ENCODE data around the gene UMODL1.

UMODL1 gene

DNA sequence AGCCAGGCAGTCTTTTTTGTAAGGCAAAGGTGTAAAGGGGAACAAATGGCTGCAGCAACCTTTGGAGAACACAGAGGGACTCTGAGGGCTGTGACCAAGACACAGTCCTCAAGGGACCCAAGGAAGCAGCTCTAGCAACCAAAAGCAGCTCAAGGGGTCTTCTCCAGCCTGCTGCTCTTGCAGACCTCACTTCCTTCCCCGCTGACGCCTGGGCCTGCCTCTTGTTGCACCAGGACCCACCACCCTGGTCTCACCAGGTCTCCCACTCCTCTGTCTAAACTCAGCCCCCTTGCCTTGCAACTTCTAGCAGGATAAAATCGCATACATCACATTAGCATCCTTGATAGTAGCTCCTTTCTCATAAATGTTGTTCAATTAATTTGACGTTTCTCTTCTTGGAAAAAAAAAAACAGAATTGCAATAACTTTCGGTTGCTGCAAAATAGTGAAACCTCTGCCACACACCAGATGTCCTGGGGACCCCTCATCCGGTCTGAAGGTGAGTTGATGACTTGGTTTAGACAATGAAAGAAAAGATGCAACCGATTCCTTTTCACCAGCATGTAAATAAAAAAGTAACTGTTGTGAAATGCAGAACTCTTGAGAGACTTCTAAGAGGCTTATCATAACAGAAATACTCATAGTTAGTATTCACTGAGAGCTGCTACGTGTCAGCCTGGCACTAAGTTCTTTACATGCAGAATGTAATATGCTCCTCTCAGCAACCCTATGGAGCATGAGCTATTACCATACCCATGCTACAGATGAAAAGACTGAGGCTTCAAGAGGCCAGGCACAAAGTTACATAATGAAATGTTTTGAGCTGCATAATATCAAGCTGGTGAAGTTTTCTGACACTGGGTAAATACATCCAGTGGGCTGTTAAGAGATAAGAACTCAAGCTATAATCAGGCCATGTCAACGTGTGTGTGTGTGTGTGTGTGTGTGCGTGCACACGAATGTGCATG, 58.5 kb downstream of the UMODL1 start:
- DNase-seq (ENCODE audit: low read depth) = no peak

DNA sequence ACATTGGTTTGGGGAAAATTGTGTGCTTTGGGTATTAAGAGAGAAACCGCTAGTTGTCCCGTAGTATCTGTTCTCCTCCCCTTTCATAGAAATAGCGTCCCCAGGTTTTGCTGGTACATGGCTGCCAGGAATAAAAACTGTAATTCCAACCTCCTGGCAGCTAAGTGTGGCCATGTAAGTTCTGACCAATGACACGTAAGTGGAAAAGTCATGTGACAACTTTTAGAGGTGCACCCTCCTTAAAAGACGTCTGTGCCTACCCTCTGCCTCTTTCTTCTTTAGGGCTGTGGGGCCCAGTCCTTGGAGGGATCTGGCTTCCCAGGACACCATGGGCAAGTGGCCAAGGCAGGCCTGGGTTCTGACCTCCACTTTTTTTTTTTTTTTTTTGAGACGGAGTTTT, 59.3 kb downstream of the UMODL1 start:
- DNase-seq (ENCODE audit: low read depth) = no peak

DNA sequence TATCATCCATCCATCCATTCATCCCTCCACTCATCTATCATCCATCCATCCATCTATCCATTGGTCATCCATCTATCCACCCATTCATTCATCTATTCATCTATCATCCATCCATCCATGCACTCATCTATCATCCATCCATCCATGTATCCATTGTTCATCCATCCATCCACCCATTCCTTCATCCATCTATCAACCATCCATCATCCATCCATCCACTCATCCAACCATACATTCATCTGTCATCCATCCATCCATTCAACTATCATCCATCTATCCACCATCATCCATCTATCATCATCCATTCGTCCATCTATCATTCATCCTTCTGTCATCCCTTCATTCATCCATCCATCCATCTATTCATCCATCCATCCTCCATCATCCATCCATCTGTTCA, 61.1 kb downstream of the UMODL1 start:
- DNase-seq (ENCODE audit: low read depth) = no peak

DNA sequence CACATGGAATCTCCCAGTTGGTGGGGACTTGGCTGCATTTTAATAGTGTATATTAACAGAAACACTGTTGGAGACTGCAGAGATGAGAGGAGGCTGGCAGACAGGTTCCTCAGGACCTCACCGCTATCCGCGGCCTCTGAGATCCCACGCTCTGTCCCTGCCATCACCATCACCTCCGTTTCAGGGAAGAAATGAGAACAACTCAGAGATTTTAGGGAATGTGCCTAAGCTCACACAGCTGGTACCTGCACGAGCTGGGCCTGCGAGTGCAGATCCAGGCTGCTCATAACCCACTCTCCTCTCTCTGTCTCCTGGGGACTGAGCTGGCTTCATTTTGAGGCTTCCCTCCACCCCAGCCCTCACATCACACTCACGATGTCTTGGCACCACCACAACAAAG, 62.0 kb downstream of the UMODL1 start:
- DNase-seq (ENCODE audit: low read depth) = no peak

DNA sequence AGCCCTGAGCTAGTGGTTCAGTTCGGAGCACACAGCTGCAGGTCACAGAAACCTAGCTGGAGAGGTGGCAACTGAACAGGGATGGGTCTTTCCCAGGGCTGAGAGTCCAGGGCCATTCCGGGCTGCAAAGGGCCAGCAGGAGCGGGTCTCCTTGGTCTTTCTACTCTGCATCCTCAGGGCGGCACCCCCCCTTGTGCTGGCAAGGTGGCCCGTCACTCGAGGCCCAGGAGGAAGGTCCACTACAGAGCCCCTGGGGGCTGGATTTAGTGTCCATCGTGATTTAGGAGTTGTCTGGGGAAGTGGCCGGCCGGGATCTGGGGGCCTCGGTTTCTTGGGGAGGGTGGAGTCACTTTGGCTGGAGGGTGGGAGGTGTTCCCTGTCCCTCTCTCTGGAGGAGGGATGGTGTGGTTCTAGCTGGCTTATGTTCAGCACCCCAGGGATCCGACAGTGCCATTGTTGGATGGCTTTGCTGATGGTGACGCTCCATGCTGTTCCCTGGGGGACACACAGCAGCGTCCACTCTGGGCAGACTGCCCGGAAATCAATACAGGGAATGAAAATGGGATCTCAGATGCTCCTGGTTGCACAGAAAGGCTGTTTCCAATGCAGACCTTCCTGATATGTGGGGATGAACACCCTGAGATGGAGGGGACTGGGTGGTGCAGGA, 64.4 kb downstream of the UMODL1 start:
- DNase-seq (ENCODE audit: low read depth) = no peak

DNA sequence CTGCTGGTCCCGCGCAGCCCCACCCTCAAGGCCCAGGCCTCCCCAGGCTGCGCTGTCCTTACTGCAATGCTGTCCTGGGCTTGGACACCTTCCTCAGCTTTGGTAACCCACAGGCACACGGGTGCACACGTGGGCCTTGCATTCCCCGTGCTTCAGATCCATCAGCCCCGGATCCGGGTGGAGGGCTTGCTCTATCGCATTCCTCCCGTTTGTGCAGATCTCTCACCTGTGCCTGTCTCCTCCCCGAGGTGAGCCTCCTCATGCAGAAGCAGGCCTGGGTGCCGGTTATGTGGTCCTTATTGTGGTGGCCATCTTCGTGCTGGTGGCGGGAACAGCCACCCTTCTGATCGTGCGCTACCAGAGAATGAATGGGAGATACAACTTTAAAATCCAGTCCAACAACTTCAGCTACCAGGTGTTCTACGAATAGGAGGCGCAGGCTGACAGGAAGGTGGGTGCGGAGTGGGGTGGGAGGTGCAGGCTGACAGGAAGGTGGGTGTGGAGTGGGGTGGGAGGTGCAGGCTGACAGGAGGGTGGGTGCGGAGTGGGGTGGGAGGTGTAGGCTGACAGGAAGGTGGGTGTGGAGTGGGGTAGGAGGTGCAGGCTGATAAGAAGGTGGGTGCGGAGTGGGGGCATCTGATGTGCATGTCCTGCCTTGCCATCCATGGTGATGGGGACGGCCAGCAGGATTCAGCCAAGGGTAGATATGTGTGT, 66.2 kb downstream of the UMODL1 start:
- no peak for DNase-seq (ENCODE audit: low read depth)

DNA sequence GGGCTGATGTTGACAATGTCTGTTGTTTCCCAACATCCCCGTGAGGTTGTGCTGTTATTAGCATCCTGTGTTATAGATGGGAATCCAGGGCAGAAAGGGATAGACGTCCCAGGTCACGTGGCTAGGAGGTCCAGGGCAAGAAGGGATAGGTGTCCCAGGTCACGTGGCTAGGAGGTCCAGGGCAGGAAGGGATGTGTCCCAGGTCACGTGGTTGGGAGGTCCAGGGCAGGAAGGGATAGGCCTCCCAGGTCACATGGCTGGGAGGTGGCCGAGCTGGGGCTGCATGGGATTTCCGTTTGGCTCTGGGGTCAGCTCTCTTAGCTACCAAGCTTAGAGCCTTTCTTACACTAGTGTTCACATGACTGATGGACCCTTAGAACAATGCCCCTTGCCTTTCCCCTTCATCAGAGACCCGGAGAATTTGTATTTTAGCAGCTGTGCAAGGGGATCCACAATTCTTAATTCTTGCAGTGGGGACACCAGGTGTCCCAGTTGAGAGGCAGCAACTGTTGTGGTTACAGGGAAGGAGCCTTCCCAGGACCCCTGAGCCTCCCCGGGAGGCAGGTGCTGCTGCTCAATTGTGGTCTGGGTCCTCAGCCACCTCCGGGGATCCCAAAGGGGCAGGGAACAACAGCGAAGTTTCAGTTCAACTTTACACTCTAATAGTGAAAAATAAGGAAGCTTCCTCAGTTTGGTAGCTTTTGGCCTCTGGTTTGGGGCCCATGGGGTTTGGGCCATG, 69.2 kb downstream of the UMODL1 start:
- no peak for DNase-seq (ENCODE audit: low read depth)

DNA sequence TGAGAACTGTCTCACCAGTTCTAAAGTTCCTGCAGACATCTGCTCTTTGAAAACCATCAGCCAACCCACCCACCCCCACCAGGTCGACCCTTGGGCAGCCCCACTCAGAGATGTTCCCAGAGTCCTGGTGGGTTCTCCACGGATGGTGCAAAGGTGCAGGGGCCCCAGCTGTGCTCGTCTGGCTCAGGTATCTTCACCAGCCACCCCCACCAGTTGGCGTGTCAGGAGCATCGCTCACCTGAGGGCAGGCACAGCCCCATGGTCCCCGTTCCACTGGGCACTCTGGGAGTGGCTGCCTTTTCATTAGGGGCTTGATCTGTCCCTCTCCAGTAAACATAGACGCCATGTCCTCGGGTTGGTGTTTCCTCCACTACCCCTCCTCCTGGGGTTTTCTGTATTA, 70.5 kb downstream of the UMODL1 start:
- no peak for DNase-seq (ENCODE audit: low read depth)

DNA sequence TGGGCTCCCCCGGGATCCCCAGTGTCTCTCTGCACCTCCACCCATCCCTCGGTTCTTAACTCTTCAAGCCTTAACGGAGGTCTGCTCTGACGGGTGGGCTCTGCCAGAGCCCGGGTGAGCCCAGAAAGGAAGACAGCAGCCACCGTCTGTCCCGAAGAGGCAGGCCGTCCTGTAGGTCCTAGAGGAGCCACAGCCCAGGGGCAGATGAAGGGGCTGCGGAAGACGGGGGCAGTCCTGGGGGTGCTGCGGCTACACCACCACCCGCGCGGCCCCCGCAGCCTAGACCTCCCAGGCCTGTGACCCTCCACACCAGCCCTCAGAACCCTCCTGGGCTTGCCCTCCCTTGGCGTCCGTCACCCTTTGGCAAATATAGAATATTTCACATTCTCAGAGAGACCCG, 71.0 kb downstream of the UMODL1 start:
- no peak for DNase-seq (ENCODE audit: low read depth)

DNA sequence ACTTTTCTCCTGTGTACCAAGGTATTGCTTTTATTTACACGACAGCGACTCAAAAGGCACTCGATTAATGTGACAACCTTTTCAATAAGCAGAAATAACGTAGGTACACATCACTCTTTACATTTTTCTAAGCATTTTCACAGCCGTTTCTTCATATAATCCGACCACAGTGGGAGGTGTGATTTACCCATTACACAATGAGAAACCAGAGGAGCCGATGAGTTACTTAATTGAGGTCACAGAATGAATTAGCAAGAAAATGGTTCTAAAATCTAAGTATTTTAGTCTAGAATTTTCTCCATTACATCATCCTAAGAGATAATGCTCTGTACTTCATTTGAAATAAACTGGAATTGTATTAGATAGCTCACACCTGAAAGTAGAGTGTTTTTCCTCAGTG, 71.5 kb downstream of the UMODL1 start:
- DNase-seq (ENCODE audit: low read depth) = no peak

DNA sequence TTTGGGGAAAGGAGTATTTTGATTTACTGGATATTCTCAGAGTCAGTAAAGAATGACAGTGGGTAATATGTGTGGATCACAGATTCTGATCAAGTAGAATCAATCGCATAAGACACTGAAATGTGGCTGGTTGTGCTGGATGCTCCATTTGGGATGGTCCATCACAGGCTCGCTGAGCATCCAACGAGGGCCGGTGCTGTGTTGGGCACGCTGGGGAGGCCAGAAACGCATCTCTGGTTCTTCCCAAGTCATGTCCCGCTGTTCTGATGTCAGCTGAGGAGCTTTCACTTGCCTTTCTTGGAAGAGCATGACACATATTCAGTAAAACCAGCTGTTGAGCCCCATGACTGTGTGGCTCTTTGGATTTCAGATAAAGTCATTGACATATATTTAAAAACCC, 72.0 kb downstream of the UMODL1 start:
- DNase-seq (ENCODE audit: low read depth) = no peak

DNA sequence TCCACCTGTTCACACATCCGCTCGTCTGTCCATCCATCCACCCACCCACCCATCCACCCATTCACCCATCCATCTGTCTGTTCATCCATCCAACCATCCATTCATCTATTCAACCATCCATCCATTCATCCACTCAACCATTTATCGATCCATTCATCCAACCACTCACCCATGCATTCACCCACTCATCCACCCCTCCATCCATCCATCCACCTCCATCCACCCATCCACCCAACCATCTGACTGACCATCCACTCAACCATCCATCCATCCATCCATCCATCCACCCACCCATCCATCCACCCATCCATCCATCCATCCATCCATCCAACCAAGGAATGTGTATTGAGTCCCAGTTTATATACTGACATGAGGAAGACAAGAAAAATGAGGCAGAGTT, 73.1 kb downstream of the UMODL1 start:
- DNase-seq (ENCODE audit: low read depth) = no peak

DNA sequence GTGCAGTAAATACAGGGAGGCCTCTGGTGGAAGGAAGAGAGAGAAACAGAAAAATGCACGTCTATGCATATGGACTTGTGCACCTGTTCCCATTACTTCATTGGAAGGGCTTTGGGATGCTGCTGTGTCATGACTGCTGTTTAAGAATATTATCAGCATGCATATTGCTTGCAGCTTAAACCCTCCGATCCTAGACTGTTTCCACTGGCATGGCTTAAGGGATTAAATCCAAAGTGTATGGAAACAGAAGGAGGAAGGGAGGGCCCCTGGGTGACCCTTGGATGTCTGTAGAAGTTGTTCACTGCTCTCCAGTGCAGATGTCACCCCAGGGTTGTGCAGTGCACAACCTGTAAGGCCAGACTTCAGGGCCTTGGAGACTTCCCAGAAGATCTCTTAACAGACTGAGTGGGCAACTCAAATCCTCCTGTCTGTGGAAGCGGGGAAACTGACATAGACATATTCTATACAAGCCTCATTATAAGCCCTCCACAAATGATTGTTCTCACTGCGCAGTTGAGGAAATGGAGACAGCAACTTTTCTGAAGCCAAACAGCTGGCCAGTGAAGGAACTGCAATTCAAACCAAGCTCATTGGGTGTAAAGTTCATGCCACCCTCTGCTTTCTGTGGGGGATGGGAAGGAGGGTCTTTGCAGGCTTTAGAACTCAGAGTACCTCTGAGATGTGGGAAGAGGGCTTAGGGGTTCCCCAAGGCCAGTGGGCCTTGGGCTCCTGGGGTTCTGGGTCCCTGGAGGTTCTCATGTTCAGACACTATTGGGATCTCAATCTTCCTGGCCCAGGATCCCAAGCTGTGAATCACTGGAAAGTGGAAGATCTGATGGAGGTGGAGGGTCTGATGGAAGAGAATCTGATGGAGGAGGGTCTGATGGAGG, 73.8 kb downstream of the UMODL1 start:
- no peak for DNase-seq (ENCODE audit: low read depth)

DNA sequence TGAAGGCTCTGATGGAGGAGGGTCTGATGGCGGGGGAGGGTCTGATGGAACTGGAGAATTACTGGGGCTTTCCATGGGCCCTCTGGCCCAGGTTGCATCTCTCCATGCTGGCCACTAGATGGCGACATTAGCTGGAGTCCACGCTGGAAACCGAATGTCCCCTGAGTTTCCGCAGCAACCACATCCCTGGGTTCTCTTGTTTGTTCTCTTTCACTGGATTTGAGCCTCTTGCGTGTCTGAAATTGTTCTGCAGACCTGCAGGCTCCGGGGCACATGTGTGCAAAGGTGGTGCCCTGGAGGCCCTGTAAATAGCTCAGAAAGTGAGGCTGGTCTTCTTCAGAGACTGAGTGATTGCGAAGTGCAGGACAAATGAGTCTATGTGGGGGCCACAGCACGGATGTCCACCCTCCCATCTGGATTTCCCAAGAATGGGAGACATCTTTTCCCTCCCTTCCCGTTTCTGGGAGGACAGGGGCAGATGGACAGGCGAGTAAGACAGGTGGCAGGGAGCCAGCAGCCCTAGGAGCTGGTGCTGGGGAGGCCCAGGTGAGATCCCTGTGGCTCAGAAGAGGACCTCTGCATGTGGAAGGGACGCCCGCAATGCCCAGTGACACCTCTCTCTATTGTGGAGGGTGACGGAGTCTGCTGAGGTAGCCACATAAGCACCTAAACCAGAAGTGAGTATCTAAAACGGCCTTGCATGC, 74.6 kb downstream of the UMODL1 start:
- peak; percentile 35 for DNase-seq (ENCODE audit: low read depth)

DNA sequence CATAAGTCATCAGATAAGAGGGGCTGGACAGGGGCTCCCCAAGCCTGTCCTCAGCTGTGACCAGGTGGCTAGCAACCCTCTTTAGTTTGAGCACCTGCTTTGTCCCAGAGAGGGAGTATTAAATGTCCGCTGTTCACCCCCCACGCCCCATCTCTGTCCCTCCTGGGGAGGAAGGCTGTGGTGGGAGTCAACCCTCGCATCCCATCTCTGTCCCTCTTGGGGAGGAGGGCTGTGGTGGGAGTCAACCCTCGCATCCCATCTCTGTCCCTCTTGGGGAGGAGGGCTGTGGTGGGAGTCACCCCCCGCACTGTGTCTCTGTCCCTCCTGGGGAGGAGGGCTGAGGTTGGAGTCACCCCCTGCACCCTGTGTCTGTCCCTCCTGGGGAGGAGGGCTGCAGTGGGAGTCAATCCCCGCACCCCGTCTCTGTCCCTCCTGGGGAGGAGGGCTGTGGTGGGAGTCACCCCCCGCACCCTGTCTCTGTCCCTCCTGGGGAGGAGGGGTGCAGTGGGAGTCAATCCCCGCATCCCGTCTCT, 75.2 kb downstream of the UMODL1 start:
- DNase-seq (ENCODE audit: low read depth) = no peak

DNA sequence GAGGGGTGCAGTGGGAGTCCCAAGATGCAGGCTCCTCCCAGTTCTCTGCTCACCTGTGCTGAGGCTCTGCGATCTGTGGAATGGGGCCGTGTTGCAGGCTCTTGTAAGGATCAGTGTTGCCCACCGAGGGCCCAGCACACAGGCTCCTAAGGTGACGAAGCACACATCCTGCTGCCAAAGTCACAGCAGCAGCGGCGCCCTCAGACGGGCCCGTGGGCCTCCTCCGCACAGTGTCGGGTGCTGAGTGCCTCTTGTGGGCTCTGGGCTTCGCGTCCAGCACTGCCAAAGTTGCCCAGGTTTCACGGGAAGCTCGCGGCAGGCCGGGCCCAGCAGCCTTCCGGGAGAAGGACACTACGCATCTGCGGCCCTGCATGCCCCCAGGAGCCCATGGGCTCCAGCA, 75.7 kb downstream of the UMODL1 start:
- no peak for DNase-seq (ENCODE audit: low read depth)

DNA sequence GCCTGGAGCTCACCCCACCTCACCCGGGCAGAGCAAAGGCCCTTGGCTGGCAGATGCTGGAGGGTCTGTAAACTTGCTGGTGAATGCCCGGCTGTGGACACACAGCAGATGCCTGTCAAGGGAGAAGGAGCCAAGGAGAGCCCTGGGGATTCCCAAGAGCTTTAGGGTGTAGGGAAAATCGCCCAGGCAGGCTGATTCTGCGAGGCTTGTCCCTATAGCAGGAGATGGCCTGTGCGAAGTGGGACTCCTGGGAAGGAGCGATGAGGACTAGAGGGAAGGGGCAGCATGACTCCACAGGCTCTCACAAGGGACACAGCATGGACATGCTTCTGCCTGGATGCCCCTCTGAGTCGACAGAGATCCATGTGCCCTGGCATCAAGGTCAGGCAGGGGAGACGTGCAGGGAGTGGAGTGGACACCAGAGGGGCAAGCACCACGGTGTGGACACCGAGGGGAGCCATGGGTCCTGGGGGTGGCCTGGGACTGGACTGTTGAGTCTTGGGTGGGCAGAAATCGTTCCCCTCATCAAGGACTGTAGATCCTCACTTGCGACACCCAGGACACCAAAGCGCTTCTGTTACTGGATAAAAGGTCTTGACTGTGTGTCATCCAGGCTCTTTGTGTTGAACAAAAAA, 76.4 kb downstream of the UMODL1 start:
- no peak for DNase-seq (ENCODE audit: low read depth)

DNA sequence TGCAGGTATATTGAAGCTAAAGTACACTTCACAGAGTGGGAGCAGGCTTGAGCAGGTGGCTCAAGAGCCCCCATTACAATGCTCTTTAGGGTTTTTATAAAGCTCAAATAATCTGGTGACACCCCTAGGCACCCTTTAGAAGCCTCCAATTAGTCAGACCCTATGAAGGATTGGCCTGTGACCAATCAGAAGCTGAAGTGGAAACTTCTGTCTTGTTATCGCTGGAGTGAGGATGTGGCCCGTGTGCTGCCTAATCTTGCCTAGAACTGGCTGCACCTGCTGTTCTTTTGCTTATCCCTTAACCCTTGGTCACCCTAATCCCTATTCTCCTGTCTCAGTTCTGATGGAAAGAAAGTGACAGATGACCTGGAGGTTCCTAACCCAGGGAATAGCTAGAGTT, 77.0 kb downstream of the UMODL1 start:
- no peak for DNase-seq (ENCODE audit: low read depth)

DNA sequence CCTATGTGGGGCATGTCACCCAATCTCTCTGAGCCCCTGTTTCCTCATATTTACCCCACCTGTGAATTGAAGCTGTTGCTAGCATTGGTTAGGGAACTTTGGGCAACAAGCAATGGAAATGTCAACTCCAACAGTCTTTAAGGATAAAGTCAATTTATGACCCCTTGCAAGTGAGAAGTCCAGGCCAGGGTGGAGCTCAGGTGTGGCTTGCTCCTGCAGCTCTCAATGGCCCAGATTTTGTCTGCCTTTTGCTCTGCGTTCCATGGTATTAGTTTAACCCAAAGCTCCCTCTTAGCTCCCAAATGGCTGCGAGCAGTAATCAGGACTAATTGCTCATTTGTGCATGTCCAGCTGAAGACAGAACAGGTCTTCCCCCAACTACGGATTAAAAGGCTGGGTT, 77.5 kb downstream of the UMODL1 start:
- no peak for DNase-seq (ENCODE audit: low read depth)

All from stimulated activated CD8-positive, alpha-beta memory T cell treated with anti-CD3 and anti-CD28 coated beads, Interleukin-4, amount 100 ng/mL, for 24 hours (primary cell).